Left lung (tissue), 10 donors: Measurements from ENCODE around the gene PLLP. TPM values are rescaled to one million over a fixed set of nuclear protein-coding genes. Genes with fewer than 3 reads are reported as not detected.

Source experiments
- ATAC-seq: fragments of 200-7000 bp; cut with Tn5 transposase; one replicate; pipeline ENCODE4 v1.9.1; 2020; ENCODE audit warnings: moderate library complexity
- DNase-seq, 4 donors: peaks; one replicate each; pipeline ENCODE4 v3.0.0-alpha.2; 2013 to 2020
- H3K27ac ChIP-seq, 2 donors: fragments of 200-600 bp; sonication (generic) in 1 of 2; one replicate each; pipeline versions ENCODE4 v1.5.0 to v1.8.0; 2020 to 2021
- H3K27me3 ChIP-seq, 2 donors: fragments of 200-600 bp; sonication (generic) in 1 of 2; one replicate each; pipeline versions ENCODE4 v1.5.0 to v1.8.0; 2020 to 2021
- H3K36me3 ChIP-seq, 2 donors: fragments of 200-600 bp; sonication (generic) in 1 of 2; one replicate each; pipeline versions ENCODE4 v1.5.0 to v1.8.0; 2020 to 2021
- H3K4me1 ChIP-seq, 2 donors: fragments of 200-600 bp; one replicate each; pipeline ENCODE4 v1.8.0; 2021
- H3K4me3 ChIP-seq, 2 donors: fragments of 200-600 bp; sonication (generic) in 1 of 2; one replicate each; pipeline versions ENCODE4 v1.5.0 to v1.8.0; 2020 to 2021; ENCODE audit warnings: mild to moderate bottlenecking in 1 of 2
- H3K9me3 ChIP-seq, 2 donors: fragments of 200-600 bp; sonication (generic) in 1 of 2; one replicate each; pipeline versions ENCODE4 v1.5.0 to v1.8.0; 2020 to 2021
- intact Hi-C, 2 donors: fragments of 100-400 bp; cut with DNase I; formaldehyde crosslinking; loops; one replicate each; pipeline versions ENCODE4 v1.11.2 to v1.14.2; 2022
- polyA plus RNA-seq, 6 donors: library from polyadenylated mRNA; unstranded; fragments of 120-200 nt; gene quantifications; one replicate each; pipeline ENCODE4 v1.2.1, GENCODE V29; 2013; ENCODE audit not compliant: insufficient read length in 6 of 6
- total RNA-seq, 2 donors: library from RNA; stranded (reverse); fragmentation: NEBNext Ultra II Directional; extraction: Animal tissue kit (Norgen Biotek cat#: 25700); gene quantifications; one replicate each; pipeline ENCODE4 v1.2.1, GENCODE V29; 2021
- TF ChIP-seq, protein P1 (sequence below), 2 donors: fragments of 200-600 bp; sonication (generic) in 1 of 2; IDR thresholded peaks; one replicate each; pipeline versions ENCODE4 v1.5.0 to v1.8.0; 2021; ENCODE audit warnings: antibody characterized with exemption in 2 of 2
- donor health status: DM: no; HTN: yes; CAD: no.
- donor health status: DM: no; HTN: no; CAD: no.

PLLP gene
- total and polyA plus RNA-seq, 8 donors = 3.5 to 70.6 (median 5.7) TPM

GRCh38 chr16:57299719-57300386 is 15.4 kb upstream of the PLLP start:
- H3K4me1 ChIP-seq = peaks cover 12 to 28% of the 10 kb centered on the region in 2 donors
- H3K9me3 ChIP-seq = no peaks in the 10 kb centered on the region
- DNase-seq = peak; percentile 85 to 96 (median 92)
- H3K4me3 ChIP-seq = peak overlapping the region; percentile 21 to 43
- intact Hi-C loops = loop anchor here (5.0 to 10.0 kb wide), 3 partner anchors 115 to 217 kb away; no protein-coding TSS in a partner anchor
- peaks cover 0 to 3% of the 10 kb centered on the region in 2 donors for H3K27me3 ChIP-seq
- peak; percentile 71 for ATAC-seq
- TF ChIP-seq, protein P1, sequence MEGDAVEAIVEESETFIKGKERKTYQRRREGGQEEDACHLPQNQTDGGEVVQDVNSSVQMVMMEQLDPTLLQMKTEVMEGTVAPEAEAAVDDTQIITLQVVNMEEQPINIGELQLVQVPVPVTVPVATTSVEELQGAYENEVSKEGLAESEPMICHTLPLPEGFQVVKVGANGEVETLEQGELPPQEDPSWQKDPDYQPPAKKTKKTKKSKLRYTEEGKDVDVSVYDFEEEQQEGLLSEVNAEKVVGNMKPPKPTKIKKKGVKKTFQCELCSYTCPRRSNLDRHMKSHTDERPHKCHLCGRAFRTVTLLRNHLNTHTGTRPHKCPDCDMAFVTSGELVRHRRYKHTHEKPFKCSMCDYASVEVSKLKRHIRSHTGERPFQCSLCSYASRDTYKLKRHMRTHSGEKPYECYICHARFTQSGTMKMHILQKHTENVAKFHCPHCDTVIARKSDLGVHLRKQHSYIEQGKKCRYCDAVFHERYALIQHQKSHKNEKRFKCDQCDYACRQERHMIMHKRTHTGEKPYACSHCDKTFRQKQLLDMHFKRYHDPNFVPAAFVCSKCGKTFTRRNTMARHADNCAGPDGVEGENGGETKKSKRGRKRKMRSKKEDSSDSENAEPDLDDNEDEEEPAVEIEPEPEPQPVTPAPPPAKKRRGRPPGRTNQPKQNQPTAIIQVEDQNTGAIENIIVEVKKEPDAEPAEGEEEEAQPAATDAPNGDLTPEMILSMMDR (IDR thresholded peaks at IDR 0.05) = peak in 1 of 2 donors; percentile 56
- H3K27ac ChIP-seq = peak overlapping the region; percentile 81 to 90
- no peaks in the 10 kb centered on the region for H3K36me3 ChIP-seq

DNA sequence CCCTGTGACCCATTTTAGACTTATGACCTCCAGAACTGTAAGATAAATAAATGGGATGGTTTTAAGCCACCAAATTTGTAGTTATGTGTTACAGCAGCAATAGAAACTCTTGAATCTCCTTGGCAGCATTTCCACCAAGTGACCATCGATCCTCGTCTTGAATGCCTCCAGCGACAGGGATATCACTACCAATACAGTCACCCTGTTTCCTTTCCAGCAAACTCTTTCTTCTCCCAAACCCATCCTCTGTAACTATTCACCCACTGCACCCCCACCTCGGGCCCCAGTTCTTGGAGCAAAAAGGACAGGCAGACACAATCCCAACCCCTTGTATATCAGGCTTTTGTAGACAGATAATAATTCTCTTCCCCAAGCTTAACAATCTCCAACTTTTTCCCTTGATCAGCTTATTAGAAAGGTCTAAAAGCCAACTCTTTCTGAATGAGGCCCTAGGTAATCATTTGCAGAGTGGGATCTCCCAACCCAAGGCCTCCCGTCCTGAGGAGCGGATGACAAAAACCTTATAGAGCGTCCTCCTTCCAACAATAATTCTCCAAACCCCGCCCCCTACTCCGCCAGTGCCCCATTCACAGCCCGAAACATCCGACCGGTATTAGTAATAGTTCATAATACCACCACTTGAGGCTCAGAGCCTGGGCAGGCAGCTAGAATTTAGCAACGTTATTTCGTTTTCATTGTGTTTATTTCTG is 14.7 kb upstream of the PLLP start:
- TF ChIP-seq, protein P1 (IDR thresholded peaks at IDR 0.05) = peak in 1 of 2 donors; percentile 16
- ATAC-seq (peak; percentile 29), DNase-seq (peak in 1 of 4 donors; percentile 45)
- Histone ChIP-seq H3K27me3 (peaks cover 0 to 3% of the 10 kb centered on the region in 2 donors), H3K9me3 (no peaks in the 10 kb centered on the region), H3K36me3 (no peaks in the 10 kb centered on the region), H3K27ac (peak overlapping the region; percentile 81 to 90), H3K4me1 (peaks cover 8 to 21% of the 10 kb centered on the region in 2 donors), H3K4me3 (peak overlapping the region; percentile 21 to 43)
- intact Hi-C loops = loop anchor here in 1 of 2 donors (10.0 kb wide), 1 partner anchor 214 kb away; no protein-coding TSS in a partner anchor

DNA sequence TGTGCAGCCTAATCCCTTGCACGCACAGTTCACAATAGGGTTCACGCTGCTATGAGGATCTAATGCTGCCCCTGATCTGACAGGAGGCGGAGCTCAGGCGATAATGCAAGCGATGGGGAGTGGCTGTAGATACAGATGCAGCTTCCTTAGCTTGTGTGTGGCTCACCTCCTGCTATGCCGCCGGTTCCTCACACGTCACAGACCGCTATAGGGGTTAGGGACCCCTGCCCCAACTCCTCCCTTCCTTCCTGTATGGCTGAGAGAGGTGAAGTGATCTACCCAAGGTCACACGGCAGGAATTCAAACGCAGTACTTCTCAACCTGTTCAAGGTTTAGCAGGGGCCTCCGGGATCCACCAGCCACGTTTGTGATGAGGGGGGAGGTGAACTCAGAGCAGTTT is 13.4 kb upstream of the PLLP start:
- intact Hi-C loops = loop anchor here in 1 of 2 donors (10.0 kb wide), 1 partner anchor 213 kb away; no protein-coding TSS in a partner anchor

DNA sequence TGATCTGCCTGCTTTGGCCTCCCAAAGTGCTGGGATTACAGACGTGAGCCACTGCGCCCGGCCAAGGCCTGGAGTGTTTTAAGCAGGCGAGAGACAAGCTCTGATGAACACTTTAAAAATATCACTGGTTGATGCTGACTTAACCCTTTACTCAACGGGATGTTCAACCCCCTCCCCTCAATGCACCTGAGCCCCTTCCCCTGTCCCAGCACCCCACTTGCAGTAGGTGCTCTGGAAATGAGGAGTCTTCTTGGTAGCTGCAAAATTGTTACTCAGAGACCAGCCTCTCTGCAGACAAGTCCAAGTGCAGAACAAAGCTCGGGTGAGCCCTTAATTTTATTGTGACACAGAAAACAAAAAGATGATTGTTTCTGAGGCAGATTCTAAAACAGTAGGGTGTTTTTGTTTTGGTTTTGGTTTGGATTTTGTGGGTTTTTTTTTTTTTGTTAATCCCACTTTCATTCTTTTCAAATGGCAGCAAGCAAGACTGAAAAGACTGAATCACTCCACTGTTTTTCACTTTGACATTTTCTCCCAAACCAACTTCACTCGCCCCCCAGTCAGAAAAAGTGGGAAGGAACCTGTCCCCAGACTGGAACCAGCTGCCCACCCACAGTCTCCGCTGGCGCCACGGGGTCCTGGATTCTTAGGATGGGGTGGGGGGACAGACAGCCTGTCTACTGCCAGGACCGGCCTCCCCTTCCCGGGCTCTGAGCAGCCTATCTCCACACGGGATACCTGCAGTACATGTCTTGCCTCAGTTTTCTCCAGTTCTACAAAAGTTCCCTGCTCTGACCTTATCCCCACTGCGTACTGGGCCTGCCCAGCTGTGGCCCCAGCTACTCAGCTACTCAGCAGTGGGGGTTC is 5.2 kb upstream of the PLLP start:
- no peaks in the 10 kb centered on the region for H3K9me3 ChIP-seq
- ATAC-seq (no peak), DNase-seq (no peak)
- H3K27ac ChIP-seq = no peak overlapping the region
- no peaks in the 10 kb centered on the region for H3K36me3 ChIP-seq
- TF ChIP-seq, protein P1 (IDR thresholded peaks at IDR 0.05) = no peak
- peaks cover 3 to 8% of the 10 kb centered on the region in 2 donors for H3K4me1 ChIP-seq
- H3K27me3 ChIP-seq = peaks cover 0 to 15% of the 10 kb centered on the region in 2 donors
- H3K4me3 ChIP-seq = no peak overlapping the region
- intact Hi-C loops = loop anchor here in 1 of 2 donors (10.0 kb wide), 1 partner anchor 205 kb away; no protein-coding TSS in a partner anchor

More for the DNA sequence above, 13.4 kb upstream of the PLLP start:
- TF ChIP-seq, protein P1 (IDR thresholded peaks at IDR 0.05) = no peak
- H3K9me3 ChIP-seq = no peaks in the 10 kb centered on the region
- no peaks in the 10 kb centered on the region for H3K36me3 ChIP-seq
- H3K4me1 ChIP-seq = peaks cover 4 to 10% of the 10 kb centered on the region in 2 donors
- peaks cover 0 to 3% of the 10 kb centered on the region in 2 donors for H3K27me3 ChIP-seq
- H3K27ac ChIP-seq = no peak overlapping the region
- H3K4me3 ChIP-seq = no peak overlapping the region
- no peak for DNase-seq
- no peak for ATAC-seq
